GM08714 (cell line): ENCODE measurements around the gene PERM1.

ENCODE experiments used
- H3K4me3 ChIP-seq: fragments of 200-500 bp; sonication (Bioruptor generic); 2 replicates; pipeline ENCODE4 v1.5.1; 2014; ENCODE audit warnings: mild to moderate bottlenecking, low read length, inconsistent platforms
- ZNF274 ChIP-seq: IDR thresholded peaks from 2 replicates; pipeline ENCODE4 v1.6.1; 2012; ENCODE audit warnings: mild to moderate bottlenecking, low read depth, low read length

PERM1 gene

GRCh38 chr1:939511-940106 is 42.3 kb downstream of the PERM1 start:
- TF ChIP-seq ZNF274 = no peak

GRCh38 chr1:938711-939489 is 43.0 kb downstream of the PERM1 start:
- no peak overlapping the region for H3K4me3 ChIP-seq

More at GRCh38 chr1:939511-940106, 42.3 kb downstream of the PERM1 start:
- H3K4me3 ChIP-seq = no peak overlapping the region; the same call in 1 of the 2 replicates

GRCh38 chr1:938088-938683 is 43.7 kb downstream of the PERM1 start:
- H3K4me3 ChIP-seq = no peak overlapping the region
- TF ChIP-seq ZNF274 = no peak

More at GRCh38 chr1:938711-939489, 43.0 kb downstream of the PERM1 start:
- no peak for TF ChIP-seq ZNF274

GRCh38 chr1:937521-937920 is 44.4 kb downstream of the PERM1 start:
- no peak overlapping the region for H3K4me3 ChIP-seq
- TF ChIP-seq ZNF274 = no peak

GRCh38 chr1:936348-937264 is 45.3 kb downstream of the PERM1 start:
- no peak for TF ChIP-seq ZNF274
- no peak overlapping the region for H3K4me3 ChIP-seq

- no peak for TF ChIP-seq ZNF274
- H3K4me3 ChIP-seq = no peak overlapping the region
Observed at GRCh38 chr1:935751-936231, 46.1 kb downstream of the PERM1 start.

- no peak overlapping the region for H3K4me3 ChIP-seq
Observed at GRCh38 chr1:934991-935750, 46.7 kb downstream of the PERM1 start.

GRCh38 chr1:933603-933940 is 48.3 kb downstream of the PERM1 start:
- H3K4me3 ChIP-seq = no peak overlapping the region
- no peak for TF ChIP-seq ZNF274

More at GRCh38 chr1:934991-935750, 46.7 kb downstream of the PERM1 start:
- no peak for TF ChIP-seq ZNF274

GRCh38 chr1:932776-933602 is 48.9 kb downstream of the PERM1 start:
- H3K4me3 ChIP-seq = no peak overlapping the region

GRCh38 chr1:932173-932510 is 49.8 kb downstream of the PERM1 start:
- H3K4me3 ChIP-seq = no peak overlapping the region
- TF ChIP-seq ZNF274 = no peak

More at GRCh38 chr1:932776-933602, 48.9 kb downstream of the PERM1 start:
- no peak for TF ChIP-seq ZNF274

- no peak for TF ChIP-seq ZNF274
- no peak overlapping the region for H3K4me3 ChIP-seq
Observed at GRCh38 chr1:931380-932172, 50.3 kb downstream of the PERM1 start.

- TF ChIP-seq ZNF274 = no peak
- no peak overlapping the region for H3K4me3 ChIP-seq
Observed at GRCh38 chr1:930633-931138, 51.2 kb downstream of the PERM1 start.
